Skeletal muscle satellite cell (primary cell): ENCODE results near the gene RING1.

Experiments
- H3K27me3 ChIP-seq: 2 replicates; pipeline ENCODE4 v1.7.0; 2013; ENCODE audit warnings: low read length; ENCODE audit not compliant: control insufficient read depth, insufficient read depth
- H3K36me3 ChIP-seq: 2 replicates; pipeline ENCODE4 v1.7.0; 2013; ENCODE audit warnings: mild to moderate bottlenecking, control low read depth, low read length; ENCODE audit not compliant: insufficient read depth
- H3K4me1 ChIP-seq: 2 replicates; pipeline ENCODE4 v1.7.0; 2013; ENCODE audit warnings: low read length; ENCODE audit not compliant: control insufficient read depth, insufficient read depth
- H3K4me2 ChIP-seq: 2 replicates; pipeline ENCODE4 v1.7.0; 2013; ENCODE audit warnings: mild to moderate bottlenecking, low read length
- H3K4me3 ChIP-seq: 2 replicates; pipeline ENCODE4 v1.7.0; 2013; ENCODE audit warnings: low read length
- H3K9ac ChIP-seq: 2 replicates; pipeline ENCODE4 v1.7.0; 2013; ENCODE audit warnings: mild to moderate bottlenecking, low read depth, low read length, moderate library complexity
- H3K9me3 ChIP-seq: replicated peaks from 2 replicates; pipeline ENCODE4 v1.7.0; 2013; ENCODE audit warnings: mild to moderate bottlenecking, control low read depth, low read length

RING1 gene

GRCh38 chr6:33189625-33190448, 18.5 kb upstream of the RING1 start:
- H3K4me2 ChIP-seq: no peak overlapping the region
- H3K27me3 ChIP-seq: peaks cover 28% of the 10 kb centered on the region
- H3K4me3 ChIP-seq: no peak overlapping the region
- H3K4me1 ChIP-seq: peaks cover 4% of the 10 kb centered on the region
- peaks cover 13% of the 10 kb centered on the region for H3K36me3 ChIP-seq
- no peak overlapping the region for H3K9ac ChIP-seq
- H3K9me3 ChIP-seq: no peaks in the 10 kb centered on the region

GRCh38 chr6:33190504-33191107, 17.7 kb upstream of the RING1 start:
- no peak overlapping the region for H3K4me3 ChIP-seq
- H3K9me3 ChIP-seq: no peaks in the 10 kb centered on the region
- H3K27me3 ChIP-seq: peaks cover 28% of the 10 kb centered on the region
- no peak overlapping the region for H3K9ac ChIP-seq
- peaks cover 4% of the 10 kb centered on the region for H3K4me1 ChIP-seq
- no peak overlapping the region for H3K4me2 ChIP-seq
- H3K36me3 ChIP-seq: peaks cover 21% of the 10 kb centered on the region

DNA sequence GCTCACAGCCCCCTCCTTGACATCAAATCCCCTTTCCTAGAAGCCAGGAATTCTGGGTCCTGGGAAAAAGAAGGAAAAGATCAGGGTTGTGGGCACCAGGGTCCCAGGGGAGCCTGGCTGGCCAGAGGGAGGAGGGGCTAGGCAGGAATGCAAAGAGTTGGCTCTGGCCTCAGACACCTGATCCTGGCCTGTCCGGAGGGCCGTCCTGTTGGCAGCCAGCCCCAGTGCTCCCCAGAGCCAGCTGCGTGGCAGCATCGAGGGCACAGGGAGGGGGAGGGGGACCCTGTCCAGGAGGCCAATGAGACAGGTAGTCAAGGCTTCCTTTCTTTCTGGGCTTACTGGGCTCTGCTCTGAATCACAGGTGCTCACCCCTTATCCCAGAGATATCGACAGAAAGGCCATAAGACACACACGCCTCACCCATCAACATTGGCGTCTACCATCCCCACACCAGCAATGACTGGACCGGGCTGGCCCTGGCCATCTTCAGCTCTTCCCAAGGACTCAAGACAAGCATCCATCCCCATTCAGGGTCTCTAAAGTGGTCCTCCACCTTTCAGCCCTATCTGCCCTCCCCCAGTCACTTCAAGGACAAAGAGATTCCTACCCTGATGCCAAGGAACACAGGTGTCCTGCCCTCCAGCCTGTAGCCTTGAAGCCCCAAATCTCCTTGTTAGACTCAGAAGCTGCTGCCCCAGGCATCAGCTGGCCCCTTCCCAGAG, 16.8 kb upstream of the RING1 start:
- no peak overlapping the region for H3K4me3 ChIP-seq

GRCh38 chr6:33192105-33192646, 16.1 kb upstream of the RING1 start, which contains the start of gene COL11A2:
Gene COL11A2, minus strand, starts transcription at chr6:33192467. Its CDS starts 227 bp downstream, at chr6:33192240.
- peaks cover 4% of the 10 kb centered on the region for H3K4me1 ChIP-seq
- peak within 1 kb of the TSS; percentile 77 for H3K4me2 ChIP-seq
- H3K9ac ChIP-seq: peak within 1 kb of the TSS; percentile 46
- H3K36me3 ChIP-seq: peaks cover 36% of the 10 kb centered on the region
- H3K27me3 ChIP-seq: peaks cover 28% of the 10 kb centered on the region
- peak within 1 kb of the TSS; percentile 53 for H3K4me3 ChIP-seq
- H3K9me3 ChIP-seq: no peaks in the 10 kb centered on the region

More for the DNA sequence above, 16.8 kb upstream of the RING1 start:
- Histone ChIP-seq H3K9me3 (no peaks in the 10 kb centered on the region), H3K4me1 (peaks cover 4% of the 10 kb centered on the region), H3K4me2 (no peak overlapping the region), H3K27me3 (peaks cover 28% of the 10 kb centered on the region), H3K9ac (no peak overlapping the region), H3K36me3 (peaks cover 30% of the 10 kb centered on the region)

- H3K4me1 ChIP-seq: peaks cover 8% of the 10 kb centered on the region
- peak overlapping the region; percentile 53 for H3K4me3 ChIP-seq
- peaks cover 28% of the 10 kb centered on the region for H3K27me3 ChIP-seq
- H3K9ac ChIP-seq: peak overlapping the region; percentile 46
- no peaks in the 10 kb centered on the region for H3K9me3 ChIP-seq
- peaks cover 39% of the 10 kb centered on the region for H3K36me3 ChIP-seq
- peak overlapping the region; percentile 77 for H3K4me2 ChIP-seq
These were observed 15.4 kb upstream of the RING1 start for GRCh38 chr6:33192671-33193602.

DNA sequence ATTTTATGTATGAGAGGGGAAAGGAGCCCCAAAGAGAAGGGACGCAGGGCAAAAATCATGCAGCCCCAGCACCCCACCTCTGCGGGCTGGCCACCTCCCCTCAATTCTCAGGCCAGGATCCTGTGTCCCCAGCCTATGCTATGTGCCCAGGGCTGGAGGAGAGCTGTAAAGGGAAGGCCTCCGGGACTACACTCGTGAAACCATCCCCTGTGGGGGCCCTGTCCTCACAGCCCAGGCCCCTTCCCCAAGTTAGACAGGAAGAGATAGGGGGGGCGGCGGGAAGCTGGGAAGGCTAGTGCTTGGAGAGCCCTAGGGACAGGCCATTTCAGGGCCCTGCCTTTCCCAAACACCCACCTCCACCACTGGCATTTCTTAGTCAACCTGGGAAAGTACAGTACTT, 14.7 kb upstream of the RING1 start:
- no peaks in the 10 kb centered on the region for H3K9me3 ChIP-seq
- peaks cover 11% of the 10 kb centered on the region for H3K4me1 ChIP-seq
- peak overlapping the region; percentile 77 for H3K4me2 ChIP-seq
- no peak overlapping the region for H3K4me3 ChIP-seq
- peaks cover 41% of the 10 kb centered on the region for H3K36me3 ChIP-seq
- no peak overlapping the region for H3K9ac ChIP-seq
- peaks cover 28% of the 10 kb centered on the region for H3K27me3 ChIP-seq

DNA sequence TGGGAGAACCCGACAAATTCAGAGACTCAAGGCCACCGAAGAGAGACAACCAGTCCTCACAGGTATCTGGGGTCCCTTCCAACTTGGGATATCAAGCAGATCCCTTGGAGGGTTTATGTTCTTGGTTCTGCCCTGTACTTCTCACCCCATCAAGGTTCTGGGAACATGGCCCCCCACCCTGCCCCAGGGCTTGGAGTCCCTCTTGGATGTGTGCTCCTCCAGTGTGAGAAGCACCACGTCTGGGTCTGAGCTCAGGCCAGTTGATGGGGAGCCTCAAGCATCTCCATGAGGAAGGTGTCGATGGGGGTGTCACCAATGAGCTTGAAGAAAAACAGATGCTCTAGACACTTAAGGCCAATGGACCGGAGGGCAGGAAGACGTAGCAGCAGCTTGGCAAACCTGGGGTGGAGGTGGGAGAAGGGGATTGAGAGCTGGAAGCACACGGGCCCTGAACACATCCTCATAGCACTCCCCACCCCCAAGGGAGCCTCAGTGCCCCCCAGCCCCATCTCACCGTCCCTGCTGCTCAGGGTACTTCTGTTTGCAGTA, 13.8 kb upstream of the RING1 start:
- Histone ChIP-seq H3K9ac (no peak overlapping the region), H3K9me3 (no peaks in the 10 kb centered on the region), H3K4me3 (no peak overlapping the region), H3K4me2 (no peak overlapping the region), H3K27me3 (peaks cover 26% of the 10 kb centered on the region), H3K36me3 (peaks cover 41% of the 10 kb centered on the region), H3K4me1 (peaks cover 11% of the 10 kb centered on the region)

DNA sequence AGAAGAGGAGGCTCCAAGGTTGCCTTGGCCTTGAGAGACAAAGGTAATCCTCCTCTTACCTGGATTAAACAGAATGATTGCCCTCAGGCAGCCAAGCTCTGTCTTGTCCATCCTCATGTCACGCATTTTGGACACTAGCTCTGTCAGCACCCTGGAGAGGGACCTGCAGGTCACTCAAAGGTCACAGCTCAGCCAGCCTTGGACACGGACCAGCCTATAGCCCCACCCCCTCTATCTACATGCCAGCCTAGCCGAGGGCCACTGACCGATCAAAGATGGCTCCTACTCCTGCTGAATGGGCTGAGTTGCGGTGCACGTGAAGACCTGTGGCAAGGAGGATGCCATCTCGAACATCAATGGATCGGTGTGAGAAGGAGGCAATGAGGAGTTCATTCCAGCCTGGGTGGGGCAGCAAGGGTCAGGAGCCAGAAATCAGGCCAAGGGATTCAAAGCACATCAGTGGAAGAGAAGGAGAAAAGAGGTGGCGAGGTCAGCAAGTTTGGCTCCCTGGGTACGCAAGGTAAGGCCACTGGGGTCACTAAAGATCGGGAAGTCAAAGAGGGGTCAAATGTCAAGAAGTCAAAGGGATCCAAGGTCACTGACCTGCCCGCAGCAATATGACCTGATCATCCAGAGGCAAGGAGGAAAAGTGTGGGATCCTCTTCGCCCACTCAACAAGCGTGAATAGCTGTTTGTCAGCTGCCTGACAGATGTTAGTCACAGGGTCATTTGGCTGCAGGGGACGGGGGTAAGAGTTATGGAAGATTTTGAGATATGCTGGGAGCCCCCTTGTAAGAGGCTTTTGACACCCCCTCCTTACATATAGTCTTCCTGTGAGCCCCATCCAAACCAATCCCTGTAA, 12.8 kb upstream of the RING1 start:
- no peak overlapping the region for H3K9ac ChIP-seq
- H3K36me3 ChIP-seq: peaks cover 41% of the 10 kb centered on the region
- H3K4me3 ChIP-seq: no peak overlapping the region
- no peak overlapping the region for H3K4me2 ChIP-seq
- H3K9me3 ChIP-seq: no peaks in the 10 kb centered on the region
- H3K27me3 ChIP-seq: peaks cover 23% of the 10 kb centered on the region
- H3K4me1 ChIP-seq: peaks cover 11% of the 10 kb centered on the region

GRCh38 chr6:33197431-33198048, 10.8 kb upstream of the RING1 start:
- H3K4me3 ChIP-seq: no peak overlapping the region
- peaks cover 24% of the 10 kb centered on the region for H3K4me1 ChIP-seq
- peak overlapping the region; percentile 7 for H3K9ac ChIP-seq

More at GRCh38 chr6:33197431-33198048, 10.8 kb upstream of the RING1 start:
- Histone ChIP-seq H3K36me3 (peaks cover 50% of the 10 kb centered on the region), H3K9me3 (no peaks in the 10 kb centered on the region), H3K27me3 (peaks cover 5% of the 10 kb centered on the region), H3K4me2 (peak overlapping the region; percentile 97)
